Measurements from ENCODE around the gene GRID1. TPM values are rescaled to one million over a fixed set of nuclear protein-coding genes. Genes with fewer than 3 reads are reported as not detected.

The GRID1 gene
- total RNA-seq, 1 experiment from 2014 or later = not detected

DNA sequence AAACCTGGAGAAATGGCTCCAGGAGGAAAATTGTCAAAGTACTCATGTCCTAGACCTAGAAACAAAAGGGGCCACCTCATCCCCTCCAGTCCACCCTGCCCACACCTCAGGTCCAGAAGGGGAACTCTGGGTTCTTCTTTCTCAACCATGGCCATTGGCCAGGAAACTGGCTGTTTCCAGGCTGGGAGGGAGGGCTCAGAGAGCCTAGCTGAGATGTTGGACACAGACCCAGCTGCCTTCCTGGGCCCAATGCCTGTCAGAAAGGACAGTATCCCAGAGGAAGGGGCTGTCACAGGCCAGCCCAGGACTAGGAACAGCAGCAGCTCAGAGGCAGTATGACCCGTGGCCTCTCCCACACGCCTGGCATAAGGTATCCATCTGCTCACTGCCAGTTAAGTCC, 9.6 kb downstream of the GRID1 start:
- TF ChIP-seq EZH2phosphoT487 (IDR thresholded peaks at IDR 0.05; ENCODE audit: borderline replicate concordance, low read length) (no peak), EZH2 (IDR thresholded peaks at IDR 0.05; ENCODE audit: low read length, unreplicated experiment) (no peak)
- TF ChIP-seq, protein P1, sequence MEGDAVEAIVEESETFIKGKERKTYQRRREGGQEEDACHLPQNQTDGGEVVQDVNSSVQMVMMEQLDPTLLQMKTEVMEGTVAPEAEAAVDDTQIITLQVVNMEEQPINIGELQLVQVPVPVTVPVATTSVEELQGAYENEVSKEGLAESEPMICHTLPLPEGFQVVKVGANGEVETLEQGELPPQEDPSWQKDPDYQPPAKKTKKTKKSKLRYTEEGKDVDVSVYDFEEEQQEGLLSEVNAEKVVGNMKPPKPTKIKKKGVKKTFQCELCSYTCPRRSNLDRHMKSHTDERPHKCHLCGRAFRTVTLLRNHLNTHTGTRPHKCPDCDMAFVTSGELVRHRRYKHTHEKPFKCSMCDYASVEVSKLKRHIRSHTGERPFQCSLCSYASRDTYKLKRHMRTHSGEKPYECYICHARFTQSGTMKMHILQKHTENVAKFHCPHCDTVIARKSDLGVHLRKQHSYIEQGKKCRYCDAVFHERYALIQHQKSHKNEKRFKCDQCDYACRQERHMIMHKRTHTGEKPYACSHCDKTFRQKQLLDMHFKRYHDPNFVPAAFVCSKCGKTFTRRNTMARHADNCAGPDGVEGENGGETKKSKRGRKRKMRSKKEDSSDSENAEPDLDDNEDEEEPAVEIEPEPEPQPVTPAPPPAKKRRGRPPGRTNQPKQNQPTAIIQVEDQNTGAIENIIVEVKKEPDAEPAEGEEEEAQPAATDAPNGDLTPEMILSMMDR (conservative IDR thresholded peaks at IDR 0.05; ENCODE audit: low read depth, low read length) = no peak
- Histone ChIP-seq H3K79me2 (ENCODE audit: low read length) (no peaks in the 10 kb centered on the region), H3K36me3 (ENCODE audit: low read depth, low read length) (no peaks in the 10 kb centered on the region), H3K4me2 (ENCODE audit: low read length) (no peak overlapping the region), H3K9ac (ENCODE audit: low read length) (no peak overlapping the region), H3K4me3 (ENCODE audit: low read length) (no peak overlapping the region), H3K4me1 (ENCODE audit: insufficient read depth, low read length) (no peaks in the 10 kb centered on the region), H3K27ac (ENCODE audit: low read length) (no peak overlapping the region), H3K9me3 (ENCODE audit: low read length) (no peaks in the 10 kb centered on the region), H3K27me3 (ENCODE audit: low read length) (no peaks in the 10 kb centered on the region; the same call in 1 of the 2 replicates), H3F3A (ENCODE audit: low read length, unreplicated experiment) (no peaks in the 10 kb centered on the region), H4K20me1 (ENCODE audit: low read length) (no peaks in the 10 kb centered on the region), H2AFZ (ENCODE audit: low read length) (no peak overlapping the region), H3K9me2 (replicated peaks; ENCODE audit: low read length) (no peaks in the 10 kb centered on the region)
- POLR2A ChIA-PET (ENCODE audit: unreplicated experiment) = no interaction called here
- ATAC-seq (no peak), DNase-seq (no peak)
- CTCF ChIA-PET = no interaction called here
- BruUV-seq (replicated peaks) = no TSS peak
- intact Hi-C loops (cut with micrococcal nuclease) = no loop called here

DNA sequence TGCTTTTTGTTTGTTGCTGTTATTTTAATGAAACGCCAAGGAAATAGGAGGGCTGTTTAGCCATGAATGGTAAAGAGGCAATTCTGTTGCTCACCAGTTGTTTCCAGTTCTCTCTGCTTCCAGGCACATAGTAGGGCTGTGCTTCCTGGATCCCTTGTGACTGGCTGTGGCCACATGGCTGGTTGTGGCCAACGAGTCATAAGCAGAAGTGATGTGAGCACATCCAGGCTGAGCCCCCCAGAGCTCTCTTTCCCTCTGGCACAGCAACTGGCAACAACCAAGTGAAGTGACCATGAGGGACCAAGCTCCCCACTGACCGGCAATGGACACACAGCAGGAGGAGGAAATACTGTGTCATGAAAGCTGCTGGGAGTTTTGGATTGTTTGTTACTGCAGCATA, 10.3 kb downstream of the GRID1 start:
- no TSS peak for BruUV-seq (replicated peaks)
- Histone ChIP-seq H4K20me1 (ENCODE audit: low read length) (no peaks in the 10 kb centered on the region), H2AFZ (ENCODE audit: low read length) (no peak overlapping the region), H3K9me2 (replicated peaks; ENCODE audit: low read length) (no peaks in the 10 kb centered on the region), H3K9ac (ENCODE audit: low read length) (no peak overlapping the region), H3F3A (ENCODE audit: low read length, unreplicated experiment) (no peaks in the 10 kb centered on the region), H3K36me3 (ENCODE audit: low read depth, low read length) (no peaks in the 10 kb centered on the region), H3K27ac (ENCODE audit: low read length) (no peak overlapping the region), H3K4me3 (ENCODE audit: low read length) (no peak overlapping the region), H3K27me3 (ENCODE audit: low read length) (peaks cover 6% of the 10 kb centered on the region), H3K79me2 (ENCODE audit: low read length) (no peaks in the 10 kb centered on the region), H3K4me2 (ENCODE audit: low read length) (no peak overlapping the region), H3K9me3 (ENCODE audit: low read length) (no peaks in the 10 kb centered on the region), H3K4me1 (ENCODE audit: insufficient read depth, low read length) (no peaks in the 10 kb centered on the region)
- intact Hi-C loops (cut with micrococcal nuclease) = no loop called here
- TF ChIP-seq EZH2 (IDR thresholded peaks at IDR 0.05; ENCODE audit: low read length, unreplicated experiment) (no peak), EZH2phosphoT487 (IDR thresholded peaks at IDR 0.05; ENCODE audit: borderline replicate concordance, low read length) (no peak)
- TF ChIP-seq, protein P1 (conservative IDR thresholded peaks at IDR 0.05; ENCODE audit: low read depth, low read length) = no peak
- ChIA-PET CTCF (no interaction called here), POLR2A (ENCODE audit: unreplicated experiment) (no interaction called here)
- no peak for ATAC-seq
- no peak for DNase-seq

DNA sequence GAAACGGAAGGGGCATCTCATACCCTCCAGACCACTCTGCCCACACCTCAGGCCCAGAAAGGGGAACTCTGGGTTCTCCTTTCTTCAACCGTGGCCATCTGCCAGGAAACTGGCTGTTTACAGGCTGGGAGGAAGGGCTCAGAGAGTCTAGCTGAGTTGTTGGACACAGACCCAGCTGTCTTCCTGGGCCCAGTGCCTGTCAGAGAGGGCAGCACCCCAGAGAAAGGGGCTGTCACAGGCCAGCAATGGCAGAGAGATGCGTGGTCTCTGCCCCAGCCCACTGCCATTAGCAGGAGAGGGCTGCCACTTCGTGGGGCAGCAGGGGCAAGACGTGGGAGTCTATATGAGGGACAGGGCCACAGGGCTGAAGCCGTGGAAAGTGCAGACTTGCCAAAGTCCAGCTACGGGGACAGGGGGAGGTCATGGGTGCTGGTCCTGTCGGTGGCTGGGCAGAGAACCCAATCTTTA, 11.0 kb downstream of the GRID1 start:
- H3K9me2 ChIP-seq (replicated peaks; ENCODE audit: low read length) = no peaks in the 10 kb centered on the region
- no peaks in the 10 kb centered on the region for H3K9me3 ChIP-seq (ENCODE audit: low read length)
- no peak overlapping the region for H3K4me3 ChIP-seq (ENCODE audit: low read length)
- no peaks in the 10 kb centered on the region for H3K36me3 ChIP-seq (ENCODE audit: low read depth, low read length)
- BruUV-seq (replicated peaks) = no TSS peak
- POLR2A ChIA-PET (ENCODE audit: unreplicated experiment) = no interaction called here
- H3K4me1 ChIP-seq (ENCODE audit: insufficient read depth, low read length) = no peaks in the 10 kb centered on the region
- no peak for DNase-seq
- no peak overlapping the region for H3K4me2 ChIP-seq (ENCODE audit: low read length)
- CTCF ChIA-PET = no interaction called here
- peaks cover 12% of the 10 kb centered on the region for H3K27me3 ChIP-seq (ENCODE audit: low read length)
- H3K79me2 ChIP-seq (ENCODE audit: low read length) = no peaks in the 10 kb centered on the region
- ATAC-seq = no peak
- TF ChIP-seq EZH2phosphoT487 (IDR thresholded peaks at IDR 0.05; ENCODE audit: borderline replicate concordance, low read length) (no peak), EZH2 (IDR thresholded peaks at IDR 0.05; ENCODE audit: low read length, unreplicated experiment) (no peak)
- TF ChIP-seq, protein P1 (conservative IDR thresholded peaks at IDR 0.05; ENCODE audit: low read depth, low read length) = no peak
- H3K27ac ChIP-seq (ENCODE audit: low read length) = no peak overlapping the region
- H2AFZ ChIP-seq (ENCODE audit: low read length) = no peak overlapping the region
- intact Hi-C loops (cut with micrococcal nuclease) = no loop called here
- H4K20me1 ChIP-seq (ENCODE audit: low read length) = no peaks in the 10 kb centered on the region
- no peaks in the 10 kb centered on the region for H3F3A ChIP-seq (ENCODE audit: low read length, unreplicated experiment)
- H3K9ac ChIP-seq (ENCODE audit: low read length) = no peak overlapping the region

Measured in PC-3 (cell line).